Stimulated activated CD4-positive, alpha-beta T cell treated with anti-CD3 and anti-CD28 coated beads, Interleukin-15, amount 100 ng/mL, for 1 hour (primary cell): Measurements from ENCODE around the gene NKAIN1.
"Not testable (repeated sequence)": the region's sequence is repeated elsewhere in the genome, so short reads cannot be mapped to it uniquely, and the experiment has no call there.

Experiments
- DNase-seq, 2 donors: peaks; one replicate each; pipeline ENCODE4 v3.0.0-alpha.2; 2020; ENCODE audit warnings: low read depth in 1 of 2, low spot score in 1 of 2

The NKAIN1 gene

DNA sequence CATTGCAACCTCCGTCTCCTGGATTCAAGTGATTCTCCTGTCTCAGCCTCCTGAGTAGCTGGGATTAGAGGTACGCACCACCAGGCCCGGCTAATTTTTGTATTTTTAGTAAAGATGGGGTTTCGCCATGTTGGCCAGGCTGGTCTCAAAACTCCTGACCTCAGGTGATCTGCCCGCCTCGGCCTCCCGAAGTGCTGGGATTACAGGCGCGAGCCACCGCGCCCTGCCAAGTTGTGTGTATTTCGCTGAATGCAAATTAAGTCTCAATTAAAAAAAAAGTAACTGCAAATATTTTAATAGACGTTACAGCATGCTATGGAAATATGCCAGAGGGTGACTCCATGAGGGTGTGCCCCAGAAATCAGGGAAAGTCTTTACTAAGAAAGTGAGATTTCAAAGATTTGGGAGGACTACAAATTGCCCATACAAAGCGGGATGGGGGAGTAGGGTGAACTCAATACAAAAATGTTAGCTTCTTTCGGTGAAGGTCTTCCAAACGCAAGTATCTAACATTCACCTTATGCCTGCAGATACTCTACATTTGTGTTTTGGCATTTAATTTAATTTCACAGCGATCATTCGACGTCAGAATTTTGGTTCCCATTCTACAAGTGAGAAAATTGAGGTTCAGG, 85.6 kb downstream of the NKAIN1 start:
- no peak for DNase-seq

DNA sequence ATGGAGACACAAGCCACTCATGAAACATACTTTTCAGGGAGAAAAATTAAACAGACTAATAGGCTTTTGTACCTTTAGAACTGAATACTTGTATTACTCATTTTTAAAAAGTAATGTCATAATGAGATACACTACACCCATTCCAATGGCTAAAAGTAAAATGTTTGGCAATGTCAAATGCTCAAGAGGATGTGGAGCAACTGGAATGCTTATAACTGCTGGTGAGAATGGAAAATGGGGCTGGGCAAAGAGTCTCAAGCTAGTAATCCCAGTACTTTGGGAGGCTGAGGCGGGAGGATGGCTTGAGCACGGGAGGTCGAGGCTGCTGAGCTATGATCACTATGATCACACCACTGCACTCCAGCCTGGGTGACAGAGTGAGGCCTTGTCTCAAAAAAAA, 86.3 kb downstream of the NKAIN1 start:
- no peak for DNase-seq

DNA sequence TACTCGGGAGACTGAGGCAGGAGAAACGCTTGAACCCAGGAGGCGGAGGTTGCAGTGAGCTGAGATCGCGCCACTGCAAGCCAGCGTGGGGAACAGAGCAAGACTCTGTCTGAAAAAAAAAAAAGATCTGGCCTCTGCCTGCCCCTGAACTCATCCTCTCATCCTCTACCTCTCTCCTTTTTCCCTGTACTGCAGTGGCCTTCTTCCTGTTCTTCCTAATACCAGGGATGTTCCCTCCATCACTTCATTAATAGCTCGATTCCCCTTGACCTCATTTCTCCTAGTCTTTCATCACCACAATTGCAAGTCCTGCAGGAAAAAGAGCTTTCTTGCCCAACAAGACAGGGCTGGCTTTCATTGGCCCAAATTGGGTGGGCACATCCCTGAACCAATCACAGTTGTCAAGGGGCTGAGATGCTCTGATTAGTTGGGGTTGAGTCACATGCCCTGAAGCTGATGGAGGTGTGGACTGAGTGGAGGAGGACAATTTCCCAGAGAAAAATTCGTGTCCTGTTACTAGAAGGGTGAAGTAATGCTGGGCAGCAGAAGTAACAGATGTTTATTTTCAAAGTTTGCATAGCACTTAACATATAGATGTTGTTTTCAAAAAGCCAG, 87.4 kb downstream of the NKAIN1 start:
- no peak for DNase-seq

DNA sequence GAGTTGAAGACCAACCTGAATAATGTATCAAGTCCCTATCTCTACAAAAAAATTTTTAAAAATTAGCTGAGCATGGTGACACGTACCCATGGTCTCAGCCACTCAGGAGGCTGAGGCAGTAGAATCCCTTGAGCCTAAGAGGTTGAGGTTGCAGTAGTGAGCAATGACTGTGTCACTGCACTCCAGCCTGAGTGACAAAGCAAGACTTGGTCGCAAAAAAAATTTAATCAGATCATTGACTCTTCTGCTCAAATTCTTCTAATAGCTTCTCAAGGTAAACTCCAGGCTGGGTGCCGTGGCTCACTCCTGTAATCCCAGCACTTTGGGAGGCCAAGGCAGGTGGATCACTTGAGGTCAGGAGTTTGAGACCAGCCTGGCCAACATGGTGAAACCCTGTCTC, 88.3 kb downstream of the NKAIN1 start:
- DNase-seq, result no peak

DNA sequence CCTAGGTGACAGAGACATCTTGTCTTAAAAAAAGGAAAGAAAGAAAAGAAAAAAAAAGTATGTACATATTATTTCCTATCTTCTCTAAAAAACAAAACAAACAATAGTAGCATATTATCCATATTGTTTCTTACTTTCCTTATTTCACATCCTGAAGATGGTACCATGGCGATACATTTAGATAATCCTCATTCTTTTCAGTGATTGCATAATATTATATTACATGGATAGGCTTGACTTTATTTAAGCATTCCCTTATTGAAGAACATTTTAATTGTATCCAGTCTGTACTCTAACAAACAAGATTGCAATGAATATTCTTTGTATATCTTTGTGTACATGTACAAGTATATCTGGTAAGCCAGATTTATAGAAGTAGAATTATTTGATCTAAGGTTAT, 91.3 kb downstream of the NKAIN1 start:
- DNase-seq, result no peak

DNA sequence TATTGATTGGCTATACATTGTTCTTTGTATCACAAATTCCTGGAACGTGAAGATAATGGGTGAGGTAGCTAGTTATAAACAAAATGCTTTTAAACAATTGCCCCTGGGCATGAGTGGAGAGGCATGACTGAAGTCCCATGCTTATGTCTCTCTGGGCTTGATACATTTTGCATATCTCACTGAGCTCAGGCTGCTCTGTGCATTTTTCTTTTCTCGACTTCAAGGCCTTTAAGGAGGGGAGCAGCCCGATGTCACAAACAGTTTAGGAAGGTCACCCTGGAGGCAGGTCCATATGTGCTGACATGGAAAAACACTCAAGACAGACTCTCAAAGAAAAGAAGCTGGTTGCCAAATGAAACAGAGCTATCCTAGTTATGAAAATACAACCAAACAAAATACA, 94.0 kb downstream of the NKAIN1 start:
- DNase-seq, result no peak

DNA sequence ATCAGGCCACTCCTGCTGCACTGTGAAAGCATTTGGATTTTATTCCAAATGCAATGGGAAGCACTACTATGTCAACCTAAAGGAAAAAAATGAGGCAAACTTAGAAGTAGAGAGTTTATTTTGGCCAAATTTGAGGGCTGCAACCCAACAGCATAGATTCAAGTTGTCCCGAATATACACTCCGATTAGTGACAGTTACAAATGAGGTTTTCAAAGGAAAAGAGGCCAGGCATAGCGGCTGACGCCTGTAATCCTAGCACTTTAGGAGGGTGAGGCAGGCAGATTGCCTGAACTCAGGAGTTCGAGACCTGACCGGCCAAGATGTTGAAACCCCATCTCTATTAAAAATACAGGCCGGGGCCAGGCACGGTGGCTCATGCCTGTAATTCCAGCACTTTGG, 95.2 kb downstream of the NKAIN1 start:
- no peak for DNase-seq

DNA sequence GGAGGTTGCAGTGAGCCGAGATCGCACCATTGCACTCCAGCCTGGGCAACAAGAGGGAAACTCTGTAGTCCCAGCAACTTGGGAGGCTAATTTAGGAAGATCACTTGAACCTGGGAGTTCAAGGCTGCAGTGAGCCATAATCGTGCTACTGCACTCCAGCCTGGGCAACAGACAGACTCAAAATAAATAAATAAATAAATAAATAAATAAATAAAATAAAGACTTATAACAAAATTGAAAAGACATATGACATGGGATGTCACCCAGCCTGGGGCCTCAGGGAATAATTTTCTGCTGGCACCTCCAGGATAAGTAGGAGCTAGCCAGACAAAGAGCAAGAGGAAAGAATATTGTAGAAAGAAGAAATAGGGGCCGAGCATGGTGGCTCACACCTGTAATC, 96.2 kb downstream of the NKAIN1 start:
- no peak for DNase-seq

DNA sequence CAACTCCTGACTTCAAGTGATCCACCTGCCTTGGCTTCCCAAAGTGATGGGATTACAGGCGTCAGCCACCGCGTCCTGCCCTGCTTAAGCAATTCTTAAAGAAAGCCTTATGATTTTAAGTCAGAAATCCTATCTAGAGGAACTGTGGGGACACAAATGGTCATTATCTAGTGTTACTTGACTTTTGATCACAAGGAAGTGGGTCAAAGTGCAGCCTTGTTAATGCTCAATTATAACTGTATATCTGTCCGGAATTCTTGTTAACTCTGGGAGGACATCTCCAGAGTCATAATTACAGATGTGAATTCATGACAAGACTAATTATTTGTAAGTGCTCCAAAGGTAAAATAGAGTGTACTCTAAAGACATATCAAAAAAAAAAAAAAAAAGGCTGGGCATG, 97.3 kb downstream of the NKAIN1 start:
- no peak for DNase-seq

DNA sequence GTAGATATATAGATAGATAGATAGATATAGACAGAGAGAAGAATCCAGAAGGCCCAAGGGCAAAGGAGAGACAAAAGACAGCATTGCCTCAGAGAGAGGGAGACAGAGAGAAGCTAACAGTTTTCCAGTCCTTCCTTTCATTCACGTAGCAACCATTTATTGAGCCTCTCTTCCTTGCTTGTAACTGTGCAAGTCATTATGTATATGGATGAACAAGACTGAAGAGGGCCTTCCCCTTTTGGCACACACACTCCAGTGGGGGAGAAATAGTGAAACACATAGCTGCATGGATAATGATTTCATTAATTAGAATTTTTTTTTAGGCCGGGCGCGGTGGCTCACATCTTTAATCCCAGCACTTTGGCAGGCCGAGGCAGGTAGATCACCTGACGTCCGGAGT, 99.4 kb downstream of the NKAIN1 start:
- DNase-seq, result no peak

DNA sequence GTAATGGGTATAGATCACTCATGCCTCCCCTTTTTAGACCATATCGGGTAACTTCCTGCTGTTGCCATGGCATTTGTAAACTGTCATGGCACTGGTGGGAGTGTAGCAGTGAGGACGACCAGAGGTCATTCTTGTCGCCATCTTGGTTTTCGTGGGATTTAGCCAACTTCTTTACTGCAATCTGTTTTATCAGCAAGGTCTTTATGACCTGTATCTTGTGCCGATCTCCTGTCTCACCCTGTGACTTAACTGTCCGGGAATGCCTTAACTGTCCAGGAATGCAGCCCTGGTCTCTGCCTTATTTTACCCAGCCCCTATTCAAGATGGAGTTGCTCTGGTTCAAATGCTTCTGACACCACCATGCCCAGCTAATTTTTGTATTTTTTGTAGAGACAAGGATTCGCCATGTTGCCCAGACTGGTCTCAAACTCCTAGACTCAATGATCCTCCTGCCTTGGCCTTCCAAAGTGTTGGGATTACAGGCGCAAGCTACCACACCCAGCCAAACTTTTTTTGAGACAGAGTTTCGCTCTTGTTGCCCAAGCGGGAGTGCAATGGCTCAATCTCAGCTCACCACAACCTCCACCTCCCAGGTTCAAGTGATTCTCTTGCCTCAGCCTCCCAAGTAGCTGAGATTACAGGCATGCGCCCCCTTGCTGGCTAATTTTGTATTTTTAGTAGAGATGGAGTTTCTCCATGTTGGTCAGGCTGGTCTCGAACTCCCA, 100.7 kb downstream of the NKAIN1 start:
- not testable (repeated sequence) for DNase-seq

DNA sequence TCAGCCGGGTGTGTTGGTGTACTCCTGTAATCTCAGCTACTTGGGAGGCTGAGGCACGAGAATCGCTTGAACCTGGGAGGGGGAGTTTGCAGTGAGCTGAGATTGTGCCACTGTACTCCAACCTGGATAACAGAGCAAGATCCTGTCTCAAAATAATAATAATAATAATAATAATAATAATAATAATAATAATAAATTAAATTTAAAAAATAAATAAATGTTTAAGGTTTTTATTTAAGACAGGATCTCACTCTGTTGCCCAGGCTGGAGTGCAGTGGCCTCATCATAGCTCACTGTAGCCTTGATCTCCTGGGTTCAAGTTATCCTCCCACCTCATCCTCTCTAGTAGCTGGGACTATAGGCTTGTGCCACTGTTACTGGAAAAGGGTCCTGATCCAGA, 101.8 kb downstream of the NKAIN1 start:
- DNase-seq, result not testable (repeated sequence)

DNA sequence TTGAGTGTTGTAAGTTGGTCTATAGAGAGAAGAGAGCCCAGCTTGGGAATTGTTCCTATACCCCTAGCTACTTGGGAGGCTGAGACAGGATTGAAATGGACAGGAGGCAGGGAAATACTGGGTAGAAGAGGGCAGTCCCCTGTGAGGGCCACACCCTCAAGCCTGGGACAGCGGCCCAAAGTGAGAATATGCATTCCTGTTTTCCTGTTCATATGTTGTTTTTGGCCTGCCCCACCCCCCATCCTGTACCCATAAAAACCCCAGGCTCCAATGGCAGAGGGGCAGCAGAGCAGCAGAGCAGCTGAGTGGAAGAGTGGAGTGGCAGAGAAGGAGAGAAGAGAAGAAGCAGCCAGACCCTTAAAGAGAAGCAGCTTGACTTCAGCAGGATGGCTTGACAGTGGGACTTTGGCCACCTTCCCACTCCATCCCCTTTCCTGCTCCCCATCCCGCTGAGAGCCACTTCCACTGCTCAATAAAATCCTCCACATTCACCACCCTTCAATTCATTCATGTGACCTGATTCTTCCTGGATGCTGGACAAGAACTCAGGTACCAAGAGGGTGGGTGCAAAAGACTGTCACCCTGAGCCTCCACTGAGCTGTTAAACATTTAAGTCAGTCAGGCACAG, 103.6 kb downstream of the NKAIN1 start:
- DNase-seq, result no peak

DNA sequence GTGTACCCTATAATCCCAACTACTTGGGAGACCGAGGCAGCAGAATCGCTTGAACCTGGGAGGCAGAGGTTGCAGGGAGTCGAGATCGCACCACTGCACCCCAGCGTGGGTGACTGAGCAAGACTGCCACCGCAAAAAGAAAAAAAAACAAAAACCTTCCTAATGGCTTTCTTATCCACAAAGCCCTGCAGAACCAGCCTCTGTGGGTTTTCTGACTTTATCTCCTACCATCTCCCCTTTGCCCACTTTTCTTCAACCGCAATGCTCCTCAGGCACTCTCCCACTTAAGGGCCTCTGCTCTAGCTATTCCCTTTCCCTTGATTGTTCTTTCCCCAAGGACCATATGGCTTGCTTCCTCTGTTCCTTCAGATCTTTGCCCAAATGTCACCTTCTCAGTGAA, 106.3 kb downstream of the NKAIN1 start:
- DNase-seq, result no peak
